SK-N-SH (cell line): Measurements from ENCODE around the gene PPIL1. TPM values are rescaled to one million over a fixed set of nuclear protein-coding genes. Genes with fewer than 3 reads are reported as not detected.

Experiments
- CHD2 ChIP-seq: fragments of 150-350 bp; IDR thresholded peaks from 2 replicates; pipeline ENCODE4 v1.6.1; 2018; ENCODE audit warnings: low read length; ENCODE audit not compliant: partially characterized antibody
- CTCF ChIP-seq: fragments of 200-600 bp; sonication (generic); IDR thresholded peaks from 2 replicates; pipeline ENCODE4 v1.6.1; 2017; ENCODE audit warnings: antibody characterized with exemption, mild to moderate bottlenecking, moderate library complexity
- ELF1 ChIP-seq: IDR thresholded peaks from 2 replicates; pipeline ENCODE4 v1.4.0; 2012
- EP300 ChIP-seq, 2 experiments: IDR thresholded peaks; 2 replicates each; pipeline versions ENCODE4 v1.4.0 to v1.6.1; 2012; ENCODE audit warnings: borderline replicate concordance in 1 of 2, low read depth in 1 of 2, low read length in 1 of 2
- GABPA ChIP-seq: IDR thresholded peaks from 2 replicates; pipeline ENCODE4 v1.4.0; 2012; ENCODE audit warnings: low read depth, mild to moderate bottlenecking
- GATA2 ChIP-seq: sonication (generic); formaldehyde crosslinking; IDR thresholded peaks from 2 replicates; pipeline ENCODE4 v1.5.0; 2020; ENCODE audit warnings: mild to moderate bottlenecking, missing genetic modification reagents
- JUND ChIP-seq: IDR thresholded peaks from 2 replicates; pipeline ENCODE4 v1.4.0; 2012
- MEF2A ChIP-seq: IDR thresholded peaks from 2 replicates; pipeline ENCODE4 v1.4.0; 2012; ENCODE audit warnings: low read depth, borderline replicate concordance
- MXI1 ChIP-seq: IDR thresholded peaks from 2 replicates; pipeline ENCODE4 v1.6.1; 2012; ENCODE audit warnings: mild to moderate bottlenecking, low read depth, low read length, improper control_type of control experiment
- NFIC ChIP-seq: IDR thresholded peaks from 2 replicates; pipeline ENCODE4 v1.4.0; 2012; ENCODE audit warnings: borderline replicate concordance
- RFX5 ChIP-seq: IDR thresholded peaks from 2 replicates; pipeline ENCODE4 v1.6.1; 2012; ENCODE audit warnings: mild to moderate bottlenecking, improper control_type of control experiment, low read length
- TAF1 ChIP-seq: IDR thresholded peaks from 2 replicates; pipeline ENCODE4 v1.6.1; 2012; ENCODE audit warnings: low read depth, mild to moderate bottlenecking, low read length, moderate library complexity, borderline replicate concordance
- USF1 ChIP-seq: IDR thresholded peaks from 2 replicates; pipeline ENCODE4 v1.4.0; 2012; ENCODE audit warnings: low read depth, borderline replicate concordance
- YY1 ChIP-seq: IDR thresholded peaks from 2 replicates; pipeline ENCODE4 v1.4.0; 2012; ENCODE audit warnings: low read depth, mild to moderate bottlenecking
- polyA plus RNA-seq, 3 experiments: library from polyadenylated mRNA; depleted of rRNA; stranded (reverse); fragments of >200 nt; gene quantifications; 2 replicates each; pipeline ENCODE4 v1.2.3, GENCODE V29; 2012
- TF ChIP-seq, protein P1 (sequence below): IDR thresholded peaks from 2 replicates; pipeline ENCODE4 v1.6.1; 2012; ENCODE audit warnings: mild to moderate bottlenecking, low read depth, low read length, moderate library complexity
- TF ChIP-seq, protein P2 (sequence below): IDR thresholded peaks from 2 replicates; pipeline ENCODE4 v1.4.0; 2012; ENCODE audit warnings: low read depth, borderline replicate concordance
- TF ChIP-seq, protein P3 (sequence below): fragments of 150-350 bp; IDR thresholded peaks from 2 replicates; pipeline ENCODE4 v1.6.1; 2017; ENCODE audit warnings: antibody characterized with exemption, low read length, low read depth, borderline replicate concordance
- TF ChIP-seq, protein P4 (sequence below): IDR thresholded peaks from 2 replicates; pipeline ENCODE4 v1.4.0; 2012; ENCODE audit warnings: low read depth

The PPIL1 gene
- polyA plus RNA-seq, 1 of the 3 experiments (the other 2 are of a cell fraction): 36.6 TPM

- TF ChIP-seq, protein P1, sequence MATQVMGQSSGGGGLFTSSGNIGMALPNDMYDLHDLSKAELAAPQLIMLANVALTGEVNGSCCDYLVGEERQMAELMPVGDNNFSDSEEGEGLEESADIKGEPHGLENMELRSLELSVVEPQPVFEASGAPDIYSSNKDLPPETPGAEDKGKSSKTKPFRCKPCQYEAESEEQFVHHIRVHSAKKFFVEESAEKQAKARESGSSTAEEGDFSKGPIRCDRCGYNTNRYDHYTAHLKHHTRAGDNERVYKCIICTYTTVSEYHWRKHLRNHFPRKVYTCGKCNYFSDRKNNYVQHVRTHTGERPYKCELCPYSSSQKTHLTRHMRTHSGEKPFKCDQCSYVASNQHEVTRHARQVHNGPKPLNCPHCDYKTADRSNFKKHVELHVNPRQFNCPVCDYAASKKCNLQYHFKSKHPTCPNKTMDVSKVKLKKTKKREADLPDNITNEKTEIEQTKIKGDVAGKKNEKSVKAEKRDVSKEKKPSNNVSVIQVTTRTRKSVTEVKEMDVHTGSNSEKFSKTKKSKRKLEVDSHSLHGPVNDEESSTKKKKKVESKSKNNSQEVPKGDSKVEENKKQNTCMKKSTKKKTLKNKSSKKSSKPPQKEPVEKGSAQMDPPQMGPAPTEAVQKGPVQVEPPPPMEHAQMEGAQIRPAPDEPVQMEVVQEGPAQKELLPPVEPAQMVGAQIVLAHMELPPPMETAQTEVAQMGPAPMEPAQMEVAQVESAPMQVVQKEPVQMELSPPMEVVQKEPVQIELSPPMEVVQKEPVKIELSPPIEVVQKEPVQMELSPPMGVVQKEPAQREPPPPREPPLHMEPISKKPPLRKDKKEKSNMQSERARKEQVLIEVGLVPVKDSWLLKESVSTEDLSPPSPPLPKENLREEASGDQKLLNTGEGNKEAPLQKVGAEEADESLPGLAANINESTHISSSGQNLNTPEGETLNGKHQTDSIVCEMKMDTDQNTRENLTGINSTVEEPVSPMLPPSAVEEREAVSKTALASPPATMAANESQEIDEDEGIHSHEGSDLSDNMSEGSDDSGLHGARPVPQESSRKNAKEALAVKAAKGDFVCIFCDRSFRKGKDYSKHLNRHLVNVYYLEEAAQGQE: peak; percentile 36; the same call in 1 of the 2 replicates
- TF ChIP-seq, protein P2, sequence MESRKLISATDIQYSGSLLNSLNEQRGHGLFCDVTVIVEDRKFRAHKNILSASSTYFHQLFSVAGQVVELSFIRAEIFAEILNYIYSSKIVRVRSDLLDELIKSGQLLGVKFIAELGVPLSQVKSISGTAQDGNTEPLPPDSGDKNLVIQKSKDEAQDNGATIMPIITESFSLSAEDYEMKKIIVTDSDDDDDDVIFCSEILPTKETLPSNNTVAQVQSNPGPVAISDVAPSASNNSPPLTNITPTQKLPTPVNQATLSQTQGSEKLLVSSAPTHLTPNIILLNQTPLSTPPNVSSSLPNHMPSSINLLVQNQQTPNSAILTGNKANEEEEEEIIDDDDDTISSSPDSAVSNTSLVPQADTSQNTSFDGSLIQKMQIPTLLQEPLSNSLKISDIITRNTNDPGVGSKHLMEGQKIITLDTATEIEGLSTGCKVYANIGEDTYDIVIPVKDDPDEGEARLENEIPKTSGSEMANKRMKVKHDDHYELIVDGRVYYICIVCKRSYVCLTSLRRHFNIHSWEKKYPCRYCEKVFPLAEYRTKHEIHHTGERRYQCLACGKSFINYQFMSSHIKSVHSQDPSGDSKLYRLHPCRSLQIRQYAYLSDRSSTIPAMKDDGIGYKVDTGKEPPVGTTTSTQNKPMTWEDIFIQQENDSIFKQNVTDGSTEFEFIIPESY: peak; percentile 12; the same call in 1 of the 2 replicates
- peak in 1 of 2 experiments; percentile 72; a peak in 1 of 4 replicates for TF ChIP-seq EP300 (IDR thresholded peaks at IDR 0.05; ENCODE audit: borderline replicate concordance in 1 of 2, low read depth in 1 of 2, low read length in 1 of 2)
- TF ChIP-seq TAF1: no peak
- peak; percentile 73 for TF ChIP-seq JUND
- peak; percentile 85 for TF ChIP-seq NFIC
- no peak for TF ChIP-seq MEF2A
- no peak for TF ChIP-seq RFX5
- TF ChIP-seq GABPA: no peak
- TF ChIP-seq, protein P3, sequence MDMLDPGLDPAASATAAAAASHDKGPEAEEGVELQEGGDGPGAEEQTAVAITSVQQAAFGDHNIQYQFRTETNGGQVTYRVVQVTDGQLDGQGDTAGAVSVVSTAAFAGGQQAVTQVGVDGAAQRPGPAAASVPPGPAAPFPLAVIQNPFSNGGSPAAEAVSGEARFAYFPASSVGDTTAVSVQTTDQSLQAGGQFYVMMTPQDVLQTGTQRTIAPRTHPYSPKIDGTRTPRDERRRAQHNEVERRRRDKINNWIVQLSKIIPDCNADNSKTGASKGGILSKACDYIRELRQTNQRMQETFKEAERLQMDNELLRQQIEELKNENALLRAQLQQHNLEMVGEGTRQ: no peak
- no peak for TF ChIP-seq MXI1
- no peak for TF ChIP-seq USF1
- TF ChIP-seq, protein P4, sequence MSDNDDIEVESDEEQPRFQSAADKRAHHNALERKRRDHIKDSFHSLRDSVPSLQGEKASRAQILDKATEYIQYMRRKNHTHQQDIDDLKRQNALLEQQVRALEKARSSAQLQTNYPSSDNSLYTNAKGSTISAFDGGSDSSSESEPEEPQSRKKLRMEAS: peak; percentile 48; the same call in 1 of the 2 replicates
- peak; percentile 37; the same call in 1 of the 2 replicates for TF ChIP-seq ELF1
- no peak for TF ChIP-seq GATA2 (CRISPR knock-in tag)
- no peak for TF ChIP-seq YY1
- TF ChIP-seq CHD2: no peak
- TF ChIP-seq CTCF: peak; percentile 16; the same call in 1 of the 2 replicates
Observed at GRCh38 chr6:36912586-36912985, 38.0 kb upstream of the PPIL1 start (continued).
